IPS-18a (cell line): ENCODE results near the gene SPATS2.

ENCODE experiments used
- H3K27ac ChIP-seq: one replicate; pipeline ENCODE4 v1.5.1; 2013; ENCODE audit warnings: low read length
- H3K27me3 ChIP-seq: one replicate; pipeline ENCODE4 v1.6.1; 2013; ENCODE audit warnings: mild to moderate bottlenecking, low read length; ENCODE audit not compliant: control insufficient read depth, insufficient read depth
- H3K36me3 ChIP-seq: one replicate; pipeline ENCODE4 v1.6.1; 2013; ENCODE audit warnings: low read depth, low read length; ENCODE audit not compliant: control insufficient read depth
- H3K4me1 ChIP-seq: one replicate; pipeline ENCODE4 v1.6.1; 2013; ENCODE audit warnings: low read depth, low read length; ENCODE audit not compliant: control insufficient read depth
- H3K4me3 ChIP-seq: one replicate; pipeline ENCODE4 v1.5.1; 2013; ENCODE audit warnings: low read length
- H3K9ac ChIP-seq: one replicate; pipeline ENCODE4 v1.6.1; 2013; ENCODE audit warnings: mild to moderate bottlenecking, low read length, moderate library complexity
- H3K9me3 ChIP-seq: one replicate; pipeline ENCODE4 v1.6.1; 2013; ENCODE audit warnings: low read depth, low read length; ENCODE audit not compliant: control insufficient read depth

Gene SPATS2

GRCh38 chr12:49511410-49511809, 144.1 kb downstream of the SPATS2 start:
- no peak overlapping the region for H3K27ac ChIP-seq
- no peaks in the 10 kb centered on the region for H3K9me3 ChIP-seq
- no peaks in the 10 kb centered on the region for H3K27me3 ChIP-seq
- no peaks in the 10 kb centered on the region for H3K4me1 ChIP-seq
- no peaks in the 10 kb centered on the region for H3K36me3 ChIP-seq
- H3K4me3 ChIP-seq: no peak overlapping the region
- H3K9ac ChIP-seq: no peak overlapping the region

GRCh38 chr12:49512546-49512945, 145.3 kb downstream of the SPATS2 start:
- H3K27ac ChIP-seq: no peak overlapping the region
- no peaks in the 10 kb centered on the region for H3K27me3 ChIP-seq
- H3K9me3 ChIP-seq: no peaks in the 10 kb centered on the region
- no peaks in the 10 kb centered on the region for H3K36me3 ChIP-seq
- H3K4me3 ChIP-seq: no peak overlapping the region
- H3K9ac ChIP-seq: no peak overlapping the region
- H3K4me1 ChIP-seq: no peaks in the 10 kb centered on the region

GRCh38 chr12:49515266-49515665, 148.0 kb downstream of the SPATS2 start:
- Histone ChIP-seq H3K27me3 (no peaks in the 10 kb centered on the region), H3K9me3 (no peaks in the 10 kb centered on the region), H3K4me3 (no peak overlapping the region), H3K27ac (no peak overlapping the region), H3K9ac (no peak overlapping the region), H3K36me3 (no peaks in the 10 kb centered on the region), H3K4me1 (no peaks in the 10 kb centered on the region)

- H3K27ac ChIP-seq: no peak overlapping the region
- no peaks in the 10 kb centered on the region for H3K27me3 ChIP-seq
- no peaks in the 10 kb centered on the region for H3K4me1 ChIP-seq
- H3K4me3 ChIP-seq: no peak overlapping the region
- H3K9ac ChIP-seq: no peak overlapping the region
- peaks cover 5% of the 10 kb centered on the region for H3K36me3 ChIP-seq
- no peaks in the 10 kb centered on the region for H3K9me3 ChIP-seq
Observed at GRCh38 chr12:49518914-49519573, 151.8 kb downstream of the SPATS2 start.

GRCh38 chr12:49519574-49519936, 152.3 kb downstream of the SPATS2 start:
- H3K27ac ChIP-seq: no peak overlapping the region
- no peaks in the 10 kb centered on the region for H3K4me1 ChIP-seq
- no peaks in the 10 kb centered on the region for H3K9me3 ChIP-seq
- H3K4me3 ChIP-seq: no peak overlapping the region
- no peak overlapping the region for H3K9ac ChIP-seq
- H3K27me3 ChIP-seq: no peaks in the 10 kb centered on the region
- H3K36me3 ChIP-seq: peaks cover 5% of the 10 kb centered on the region

- H3K9ac ChIP-seq: no peak overlapping the region
- H3K27me3 ChIP-seq: no peaks in the 10 kb centered on the region
- H3K4me1 ChIP-seq: no peaks in the 10 kb centered on the region
- no peak overlapping the region for H3K27ac ChIP-seq
- no peak overlapping the region for H3K4me3 ChIP-seq
- peaks cover 8% of the 10 kb centered on the region for H3K36me3 ChIP-seq
- no peaks in the 10 kb centered on the region for H3K9me3 ChIP-seq
Observed at GRCh38 chr12:49521389-49521788, 154.1 kb downstream of the SPATS2 start.

GRCh38 chr12:49524660-49525324, 157.5 kb downstream of the SPATS2 start:
- Histone ChIP-seq H3K4me3 (no peak overlapping the region), H3K9me3 (no peaks in the 10 kb centered on the region), H3K27me3 (no peaks in the 10 kb centered on the region), H3K4me1 (no peaks in the 10 kb centered on the region), H3K9ac (no peak overlapping the region), H3K36me3 (peaks cover 8% of the 10 kb centered on the region), H3K27ac (no peak overlapping the region)

- no peaks in the 10 kb centered on the region for H3K9me3 ChIP-seq
- no peak overlapping the region for H3K27ac ChIP-seq
- no peak overlapping the region for H3K9ac ChIP-seq
- H3K4me1 ChIP-seq: no peaks in the 10 kb centered on the region
- H3K36me3 ChIP-seq: peaks cover 8% of the 10 kb centered on the region
- H3K27me3 ChIP-seq: no peaks in the 10 kb centered on the region
- no peak overlapping the region for H3K4me3 ChIP-seq
Observed at GRCh38 chr12:49525942-49526341, 158.7 kb downstream of the SPATS2 start.

GRCh38 chr12:49527361-49528130, 160.3 kb downstream of the SPATS2 start:
- Histone ChIP-seq H3K9me3 (no peaks in the 10 kb centered on the region), H3K27me3 (no peaks in the 10 kb centered on the region), H3K36me3 (peaks cover 8% of the 10 kb centered on the region), H3K27ac (no peak overlapping the region), H3K4me1 (no peaks in the 10 kb centered on the region), H3K4me3 (no peak overlapping the region), H3K9ac (no peak overlapping the region)

- no peak overlapping the region for H3K27ac ChIP-seq
- H3K36me3 ChIP-seq: peaks cover 4% of the 10 kb centered on the region
- H3K9me3 ChIP-seq: no peaks in the 10 kb centered on the region
- H3K4me3 ChIP-seq: no peak overlapping the region
- no peak overlapping the region for H3K9ac ChIP-seq
- H3K4me1 ChIP-seq: no peaks in the 10 kb centered on the region
- no peaks in the 10 kb centered on the region for H3K27me3 ChIP-seq
Observed at GRCh38 chr12:49529414-49529813, 162.2 kb downstream of the SPATS2 start.

GRCh38 chr12:49531745-49532144, 164.5 kb downstream of the SPATS2 start:
- H3K36me3 ChIP-seq: no peaks in the 10 kb centered on the region
- no peaks in the 10 kb centered on the region for H3K4me1 ChIP-seq
- H3K27me3 ChIP-seq: peaks cover 19% of the 10 kb centered on the region
- H3K9me3 ChIP-seq: no peaks in the 10 kb centered on the region
- no peak overlapping the region for H3K4me3 ChIP-seq
- H3K27ac ChIP-seq: no peak overlapping the region
- H3K9ac ChIP-seq: no peak overlapping the region
